HG02642 (cell line): ENCODE measurements around the gene NDRG3.
"Not testable (repeated sequence)": the region's sequence is repeated elsewhere in the genome, so short reads cannot be mapped to it uniquely, and the experiment has no call there.

Experiments
- ATAC-seq: cut with Tn5 transposase; IDR thresholded peaks from one replicate; pipeline ENCODE4 v1.9.1; 2021; ENCODE audit warnings: mild to moderate bottlenecking; ENCODE audit not compliant: unreplicated experiment, poor library complexity

NDRG3 gene

DNA sequence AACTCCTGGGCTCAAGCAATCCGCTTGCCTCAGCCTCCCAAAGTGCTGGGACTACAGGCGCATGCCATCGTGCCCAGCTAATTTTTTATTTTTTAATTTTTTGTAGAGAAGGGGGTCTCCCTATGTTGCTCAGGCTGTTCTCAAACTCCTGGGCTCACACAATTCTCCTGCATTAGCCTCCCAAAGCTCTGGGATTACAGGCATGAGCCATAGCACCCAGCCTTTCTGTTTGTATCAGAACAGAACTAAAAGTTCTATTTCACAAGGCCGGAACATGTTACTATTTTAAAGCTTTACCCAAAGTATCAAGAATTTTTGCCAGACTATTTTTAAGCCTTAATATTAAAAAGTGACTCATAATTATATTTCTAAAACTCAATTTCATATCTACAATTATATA is 42.4 kb downstream of the NDRG3 start:
- no peak for ATAC-seq

DNA sequence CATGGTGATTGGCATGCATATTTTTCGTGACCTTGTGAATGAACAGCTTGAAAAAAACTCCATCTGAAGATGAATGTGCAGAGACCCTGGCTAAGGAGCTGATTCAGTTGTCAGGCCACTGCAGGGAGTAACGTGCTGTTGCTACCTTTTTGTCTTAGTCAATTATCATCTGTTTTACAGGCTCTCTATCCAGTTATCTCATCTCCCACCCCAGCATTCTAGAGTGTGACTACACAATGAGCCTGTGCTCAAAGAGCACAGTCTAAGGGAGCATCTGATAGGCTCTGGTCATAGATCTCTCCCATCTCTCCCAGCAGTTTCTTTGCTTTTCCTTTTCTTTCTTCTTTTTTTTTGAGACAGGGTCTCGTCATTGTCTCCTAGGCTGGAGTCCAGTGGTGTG is 45.5 kb downstream of the NDRG3 start:
- no peak for ATAC-seq

DNA sequence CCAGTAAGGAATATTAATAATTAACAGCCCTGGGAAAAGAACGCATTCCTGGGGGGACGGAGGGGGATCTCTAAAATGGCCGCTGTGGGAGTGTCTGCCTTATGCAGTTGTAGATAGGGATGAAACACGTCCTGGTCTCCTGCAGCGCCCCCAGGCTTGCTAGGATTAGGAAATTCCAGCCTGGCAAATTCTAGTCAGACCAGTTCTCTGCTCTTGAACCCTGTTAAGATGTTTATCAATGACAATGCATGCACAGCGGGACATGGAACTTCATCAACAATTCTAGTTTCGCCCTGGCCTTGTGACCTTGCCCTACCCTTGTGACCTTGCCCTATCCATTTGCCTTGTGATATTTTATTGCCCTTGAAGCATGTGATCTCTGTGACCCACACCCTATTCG is 50.4 kb downstream of the NDRG3 start:
- ATAC-seq: not testable (repeated sequence)

DNA sequence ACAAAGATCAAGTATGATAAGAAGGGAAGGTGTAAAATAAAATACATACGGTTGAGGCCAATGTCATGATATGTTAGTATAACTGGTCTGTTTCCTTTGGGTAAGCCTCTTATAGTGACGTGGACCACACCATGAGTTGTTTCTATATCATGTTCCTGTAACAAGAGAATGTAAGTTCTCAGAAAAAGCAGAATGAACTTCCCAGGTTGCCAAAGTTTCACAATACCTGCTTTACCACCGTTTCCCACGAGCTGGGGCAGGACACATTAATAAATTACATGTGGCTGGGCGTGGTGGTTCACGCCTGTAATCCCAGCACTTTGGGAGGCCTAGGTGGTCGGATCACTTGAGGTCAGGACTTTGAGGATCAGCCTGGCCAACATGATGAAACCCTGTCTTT is 57.3 kb downstream of the NDRG3 start:
- no peak for ATAC-seq

DNA sequence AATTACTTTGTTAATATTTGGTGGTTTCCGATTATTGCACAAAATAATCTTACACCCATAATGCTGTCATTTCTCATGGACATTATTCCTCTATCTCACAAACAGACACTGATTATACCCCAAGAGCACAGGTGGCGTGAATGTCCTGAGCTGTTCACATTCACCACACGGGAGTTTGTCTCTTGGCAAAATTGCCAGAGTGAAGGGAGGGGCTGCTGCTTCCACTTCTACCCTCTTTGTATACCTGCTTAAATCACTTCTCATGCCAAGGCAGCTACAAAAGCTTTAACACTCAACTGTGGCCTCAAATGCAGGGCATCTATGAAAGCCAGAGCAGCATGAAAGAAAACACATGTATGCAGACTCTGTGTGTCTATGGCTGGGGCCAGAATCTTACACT is 58.0 kb downstream of the NDRG3 start:
- no peak for ATAC-seq

DNA sequence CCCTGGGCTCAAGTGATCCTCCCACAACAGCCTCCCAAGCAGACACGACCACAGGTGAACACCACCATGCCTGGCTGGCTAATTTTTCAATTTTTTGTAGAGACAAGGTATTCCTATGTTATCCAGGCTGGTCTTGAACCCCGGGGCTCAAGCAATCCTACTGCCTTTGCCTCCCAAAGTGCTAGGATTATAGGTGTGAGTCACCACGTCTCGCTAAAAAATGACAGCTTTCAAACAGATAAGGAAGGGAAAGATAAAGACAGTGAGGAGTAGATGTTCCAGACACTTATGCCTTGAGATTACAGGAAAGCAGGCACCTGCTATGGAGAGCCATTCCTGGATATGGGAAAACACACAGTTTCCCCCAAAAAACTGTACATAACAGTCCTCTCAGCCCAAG is 58.9 kb downstream of the NDRG3 start:
- ATAC-seq: no peak

DNA sequence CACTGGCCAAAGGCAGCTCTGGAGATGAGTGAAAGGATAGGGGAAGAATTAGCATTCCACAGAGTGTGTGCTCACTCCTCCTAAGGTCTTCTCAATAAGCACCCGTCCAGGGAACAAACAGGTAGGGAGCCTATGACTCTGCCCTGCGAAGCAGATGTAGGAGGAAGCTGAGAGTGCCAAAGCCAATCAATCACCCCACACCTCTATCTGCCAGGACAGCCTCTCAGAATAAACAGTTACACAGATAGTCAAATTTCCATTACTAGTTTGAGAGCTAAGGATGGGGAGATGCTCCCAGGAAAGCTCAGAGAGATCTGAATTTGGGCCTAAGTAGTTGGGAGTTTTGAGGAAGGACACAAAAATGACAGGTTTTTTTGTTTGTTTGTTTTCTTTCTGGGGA is 59.4 kb downstream of the NDRG3 start:
- ATAC-seq: no peak

DNA sequence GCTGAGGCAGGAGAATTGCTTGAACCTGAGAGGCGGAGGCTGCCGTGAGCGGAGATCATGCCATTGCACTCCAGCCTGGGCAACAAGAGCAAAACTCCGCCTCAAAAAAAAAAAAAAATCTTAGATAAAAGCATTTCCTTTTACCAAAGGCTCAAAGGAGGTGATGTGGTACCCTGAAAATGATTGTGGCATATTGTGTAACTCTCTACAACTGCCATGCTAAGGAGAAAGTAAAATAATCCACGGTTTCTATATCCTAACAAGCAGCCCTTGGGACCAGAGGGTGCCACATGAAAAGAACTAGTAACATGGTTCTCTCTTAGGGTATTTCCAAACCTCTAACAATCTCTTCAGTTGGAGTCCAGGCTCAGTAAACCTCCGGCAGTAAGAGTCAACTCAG is 61.1 kb downstream of the NDRG3 start:
- no peak for ATAC-seq

DNA sequence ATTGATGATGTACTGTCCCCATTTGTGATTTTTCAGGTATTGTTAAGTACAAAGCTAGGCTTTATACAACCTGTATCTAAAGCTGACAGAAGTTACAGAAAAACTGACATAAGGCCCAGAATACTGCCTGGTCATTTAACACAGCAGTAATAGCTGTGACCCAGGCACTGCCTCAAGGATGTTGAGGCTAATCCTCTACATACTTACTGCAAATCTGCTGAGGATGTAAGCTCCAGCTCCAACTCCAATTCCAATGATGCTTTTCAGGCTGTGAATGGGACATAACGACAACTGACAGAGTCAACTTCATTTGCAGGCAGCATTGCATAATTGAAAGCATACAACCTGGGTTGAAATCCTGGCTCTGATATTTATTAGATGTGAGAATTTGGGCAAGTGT is 63.6 kb downstream of the NDRG3 start:
- ATAC-seq: no peak

DNA sequence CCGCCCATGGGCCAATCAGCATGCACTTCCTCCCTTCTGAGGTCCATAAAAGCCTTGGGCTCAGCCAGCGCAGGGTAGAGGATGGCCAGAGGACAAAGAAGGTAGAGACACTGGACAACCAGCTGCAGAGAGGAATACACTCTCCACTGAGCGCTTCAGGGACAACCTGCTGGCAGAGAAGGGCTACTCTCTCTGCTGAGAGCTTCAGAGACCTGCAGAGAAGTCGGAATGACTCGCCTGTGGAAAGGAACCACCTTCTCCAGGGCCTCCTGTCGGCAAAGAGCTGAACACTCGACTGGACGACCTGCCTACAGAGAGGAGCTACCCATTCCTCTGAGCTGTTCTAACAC is 68.5 kb downstream of the NDRG3 start:
- no peak for ATAC-seq

DNA sequence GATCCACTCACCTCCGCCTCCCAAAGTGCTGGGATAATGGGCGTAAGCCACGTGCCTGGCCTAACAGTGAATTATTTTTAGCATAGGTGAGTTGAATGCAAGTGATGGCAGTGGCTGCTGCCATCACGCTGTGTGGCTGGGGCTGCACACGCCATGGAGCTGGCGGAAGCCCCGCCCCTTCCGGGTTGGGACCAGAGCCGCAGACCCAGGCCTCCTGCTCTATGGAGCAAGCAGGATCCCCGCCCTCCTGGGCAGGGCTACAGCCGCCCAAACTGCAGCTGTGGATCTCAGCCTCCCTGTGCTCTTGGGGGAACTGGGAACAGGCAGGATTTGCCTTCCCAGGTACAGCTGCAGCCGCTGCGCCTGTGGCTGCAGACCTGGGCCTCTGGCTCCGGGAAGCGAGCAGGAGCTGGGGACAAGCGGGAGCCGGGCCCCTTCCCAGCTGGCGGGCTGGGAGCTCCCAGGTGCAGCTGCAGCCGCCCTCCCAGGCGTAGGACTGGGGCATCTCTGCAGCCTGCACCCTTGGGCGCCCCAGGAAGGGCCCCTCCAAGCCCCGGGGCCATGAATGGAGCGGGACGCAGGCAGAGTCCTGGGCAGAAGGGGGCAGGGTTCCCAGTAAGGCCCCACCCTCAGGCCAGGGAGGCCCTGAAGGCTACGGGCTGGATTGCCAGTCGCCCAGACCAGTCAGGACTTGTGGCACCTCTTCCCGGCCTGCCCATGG is 69.0 kb downstream of the NDRG3 start:
- no peak for ATAC-seq

DNA sequence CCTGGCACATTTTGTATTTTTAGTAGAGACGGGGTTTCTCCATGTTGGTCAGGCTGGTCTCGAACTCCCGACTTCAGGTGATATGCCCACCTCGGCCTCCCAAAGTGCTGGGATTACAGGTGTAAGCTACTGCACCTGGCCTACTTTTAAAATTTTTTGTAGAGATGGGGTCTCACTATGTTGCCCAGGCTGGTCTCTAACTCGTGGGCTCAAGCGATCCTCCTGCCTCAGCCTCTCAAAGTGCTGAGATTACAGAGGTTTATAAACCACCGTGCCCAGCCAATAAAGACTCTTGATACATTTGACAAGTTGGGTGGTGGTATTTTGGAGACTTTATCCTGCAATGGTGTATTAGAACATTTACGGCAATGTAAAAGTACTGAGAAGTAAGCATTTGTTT is 70.3 kb downstream of the NDRG3 start:
- ATAC-seq: not testable (repeated sequence)

DNA sequence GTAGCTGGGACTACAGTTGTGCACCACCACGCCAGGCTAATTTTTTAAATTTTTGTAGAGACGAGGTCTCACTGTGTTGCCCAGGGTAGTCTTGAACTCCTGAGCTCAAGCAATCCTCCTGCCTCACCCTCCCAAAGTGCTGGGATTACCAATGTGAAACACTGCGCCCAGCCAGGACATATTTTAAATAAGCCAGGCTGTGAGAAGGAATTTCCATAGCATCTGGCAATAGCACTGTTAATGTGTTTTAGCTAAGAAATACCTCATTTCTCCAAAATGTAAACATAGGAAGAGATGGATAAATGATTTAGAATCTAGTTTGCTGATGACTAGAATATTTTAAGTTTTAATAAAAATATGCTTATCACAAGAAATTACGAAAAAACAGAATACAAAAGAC is 72.9 kb downstream of the NDRG3 start:
- ATAC-seq: no peak

DNA sequence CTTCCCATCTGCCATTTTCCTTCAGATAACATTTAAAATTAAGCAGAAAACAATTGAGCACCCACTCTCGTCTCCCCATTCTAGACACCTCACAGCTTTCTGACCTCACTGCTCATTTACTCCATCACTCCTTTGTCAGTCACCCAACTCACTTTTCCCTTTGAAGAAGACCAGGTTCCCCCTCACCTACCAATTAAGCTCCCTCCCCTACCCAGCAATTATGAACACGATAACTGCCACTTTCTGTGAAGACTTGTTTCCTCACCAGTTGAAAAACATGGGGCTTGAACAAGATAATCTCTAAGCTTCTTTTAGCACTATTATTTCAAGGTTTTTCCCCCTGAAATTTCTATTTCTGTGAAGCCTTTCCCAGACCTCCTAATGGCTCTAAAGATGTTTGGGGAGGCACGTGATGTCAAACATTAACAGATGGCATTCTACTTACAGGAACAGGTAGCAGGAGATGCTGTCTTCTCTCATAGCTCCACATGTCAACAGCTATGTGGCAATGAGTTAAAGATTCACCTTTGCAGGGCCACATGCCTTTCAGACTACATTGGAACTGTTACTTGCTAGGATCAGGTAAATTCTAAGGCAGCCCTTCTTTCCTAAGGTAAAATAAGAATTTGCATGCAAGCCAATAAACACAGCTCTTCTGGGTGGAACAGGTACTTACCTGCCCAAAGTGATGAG is 75.1 kb downstream of the NDRG3 start:
- no peak for ATAC-seq

DNA sequence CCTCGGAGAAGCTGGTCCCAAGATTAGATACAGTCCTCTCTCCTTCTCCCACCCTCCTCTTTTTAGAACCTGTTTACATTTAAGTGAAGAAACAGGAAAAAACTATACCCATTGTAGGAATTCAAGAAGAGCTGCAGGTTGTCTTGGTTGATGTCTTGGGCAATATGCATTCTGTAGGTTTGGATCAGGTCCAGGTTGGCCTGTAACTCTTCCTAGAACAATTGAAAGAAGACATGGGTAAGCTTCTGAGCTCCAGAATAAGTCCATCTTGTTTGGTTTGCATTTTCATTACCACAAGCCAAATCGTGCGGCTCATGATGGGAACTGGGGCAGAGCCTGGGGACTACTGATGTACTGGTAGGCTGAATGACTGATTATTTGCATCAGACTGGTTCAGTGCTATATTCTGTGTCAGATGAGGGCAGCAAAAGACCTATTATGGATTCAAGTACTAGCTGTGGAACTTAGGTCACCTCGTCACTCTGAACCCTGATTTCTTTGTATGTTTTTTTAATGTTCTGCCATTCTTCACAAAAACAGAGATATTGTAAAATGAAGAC is 79.6 kb downstream of the NDRG3 start:
- no peak for ATAC-seq

DNA sequence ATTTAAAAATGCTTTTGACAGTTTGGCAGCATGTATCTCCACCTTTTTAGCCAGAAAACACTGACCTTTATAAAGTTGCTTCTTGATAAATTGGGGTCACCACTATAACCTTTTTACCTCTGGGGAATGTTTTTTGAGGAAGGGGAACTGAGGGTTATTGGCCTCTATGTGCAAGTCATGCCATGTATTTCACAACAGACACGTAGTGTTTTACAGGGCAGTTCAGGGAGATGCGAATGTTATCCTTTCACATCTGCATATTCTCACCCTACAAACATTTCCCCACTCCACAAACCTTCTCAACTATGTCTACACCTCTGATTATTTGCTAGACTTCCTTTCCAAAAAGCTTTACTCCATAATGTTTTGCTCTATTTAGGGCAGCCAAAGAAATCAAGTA is 82.9 kb downstream of the NDRG3 start:
- no peak for ATAC-seq

DNA sequence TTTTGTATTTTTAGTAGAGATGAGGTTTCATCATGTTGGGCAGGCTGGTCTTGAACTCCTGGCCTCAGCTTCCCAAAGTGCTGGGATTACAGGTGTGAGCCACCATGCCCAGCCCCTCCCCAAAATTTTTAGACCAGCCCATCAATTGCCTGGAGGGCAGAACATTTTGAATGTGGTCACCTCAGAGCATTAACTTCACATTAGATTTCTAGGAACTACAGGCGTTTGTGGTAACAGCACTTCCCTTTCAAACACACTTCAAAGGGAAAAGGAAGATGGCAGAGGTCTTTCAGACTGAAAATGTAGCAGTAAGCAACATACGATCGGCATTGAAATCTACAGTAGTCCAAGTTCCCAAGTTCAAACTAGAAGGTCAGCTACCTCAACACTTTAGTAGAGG is 87.6 kb downstream of the NDRG3 start:
- ATAC-seq: no peak

DNA sequence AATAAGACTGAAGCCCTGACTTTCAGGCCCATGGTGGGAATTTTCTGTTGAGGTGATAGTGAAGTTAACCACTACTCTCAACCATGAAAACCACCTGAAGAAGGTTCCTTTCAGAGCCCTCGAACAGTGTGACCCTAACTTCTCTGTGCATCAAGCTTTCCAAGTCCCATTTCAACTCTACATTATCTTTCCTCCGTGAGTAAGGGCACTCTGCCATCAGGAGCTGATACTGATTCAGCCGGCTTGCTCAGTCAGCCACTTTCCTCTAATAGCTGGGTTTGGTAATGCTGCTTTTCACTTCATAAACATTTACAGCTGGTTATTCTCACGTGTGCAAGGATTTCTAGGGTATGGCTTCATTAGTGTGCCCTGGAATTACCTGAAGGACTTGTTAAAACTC is 89.2 kb downstream of the NDRG3 start:
- ATAC-seq: no peak

DNA sequence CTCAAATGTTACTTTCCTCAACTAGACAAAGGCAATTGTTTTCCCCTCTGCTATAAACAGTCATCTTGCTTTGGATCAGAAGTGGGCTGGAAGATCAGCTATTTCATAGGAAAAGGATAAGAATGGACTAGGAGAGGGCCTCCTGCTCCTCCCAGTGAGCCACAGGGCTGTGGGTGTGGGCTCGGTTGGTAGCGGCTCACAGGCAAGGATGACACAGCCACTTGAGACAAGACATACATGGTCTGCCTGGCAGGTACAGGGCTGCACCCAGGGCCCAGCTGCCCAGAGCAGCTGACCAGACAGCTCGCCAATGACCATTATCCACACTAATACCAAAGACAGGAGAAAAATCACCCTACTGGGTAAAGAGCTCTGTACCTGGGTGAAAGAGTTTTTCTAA is 90.9 kb downstream of the NDRG3 start:
- no peak for ATAC-seq

DNA sequence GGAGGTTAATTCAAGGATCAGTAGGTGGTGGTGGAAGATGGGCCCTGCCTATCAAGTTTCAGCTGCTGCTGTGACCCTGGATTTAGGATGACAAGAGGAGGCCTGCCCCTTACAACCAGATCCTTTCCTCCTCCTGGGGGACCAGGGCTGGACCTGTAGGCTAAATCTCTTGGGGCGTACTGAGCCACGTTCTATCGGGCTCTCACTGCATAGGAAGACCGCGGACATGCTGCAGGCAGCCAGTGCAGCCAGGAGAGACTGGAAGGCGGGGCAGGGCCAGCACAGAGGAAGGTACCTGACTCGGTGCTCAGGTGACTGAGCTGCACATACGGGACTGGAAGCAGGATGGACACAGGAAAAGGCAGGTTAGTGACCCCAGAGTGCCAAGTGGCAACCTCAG is 91.4 kb downstream of the NDRG3 start:
- no peak for ATAC-seq

DNA sequence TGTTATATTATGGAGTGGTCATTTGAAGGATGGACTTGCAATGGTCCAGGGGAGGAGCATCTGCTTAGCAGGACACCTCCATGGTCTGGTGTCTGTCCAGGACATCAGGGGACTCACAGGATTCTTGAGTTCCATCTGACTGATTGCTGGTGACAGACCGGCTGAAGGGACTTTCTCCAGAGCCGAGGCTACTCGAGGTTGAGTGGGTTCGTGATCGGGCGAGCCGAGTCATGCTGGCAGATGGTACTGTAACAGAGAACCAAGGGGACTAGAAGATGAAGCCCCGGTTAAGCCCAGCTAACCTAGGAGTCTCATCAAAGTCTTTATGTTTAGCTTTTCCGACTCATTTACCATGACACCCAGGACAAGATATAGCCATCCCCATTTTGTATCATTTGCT is 92.4 kb downstream of the NDRG3 start:
- no peak for ATAC-seq
